GM23248 (cell line): ENCODE results near the gene NCCRP1. TPM values are rescaled to one million over a fixed set of nuclear protein-coding genes. Genes with fewer than 3 reads are reported as not detected.

Source experiments
- DNase-seq: peaks from one replicate; pipeline ENCODE4 v3.0.0-alpha.2; 2015
- H2AFZ ChIP-seq: fragments of 200-600 bp; sonication (generic); 2 replicates; pipeline ENCODE4 v1.6.1; 2016; ENCODE audit warnings: antibody characterized with exemption
- H3F3A ChIP-seq: fragments of 200-600 bp; sonication (generic); 2 replicates; pipeline ENCODE4 v1.6.1; 2016; ENCODE audit warnings: mild to moderate bottlenecking, antibody characterized with exemption, mixed run types; ENCODE audit not compliant: insufficient read depth
- H3K27ac ChIP-seq: fragments of 200-600 bp; sonication (generic); 2 replicates; pipeline ENCODE4 v1.5.1; 2016; ENCODE audit warnings: mild to moderate bottlenecking
- H3K27me3 ChIP-seq: fragments of 200-600 bp; sonication (generic); replicated peaks from 2 replicates; pipeline ENCODE4 v1.6.1; 2016; ENCODE audit warnings: mild to moderate bottlenecking; ENCODE audit not compliant: insufficient read depth
- H3K36me3 ChIP-seq: fragments of 200-600 bp; sonication (generic); 2 replicates; pipeline ENCODE4 v1.6.1; 2016; ENCODE audit warnings: low read depth, mild to moderate bottlenecking
- H3K4me1 ChIP-seq: fragments of 200-600 bp; sonication (generic); 2 replicates; pipeline ENCODE4 v1.6.1; 2016; ENCODE audit warnings: mild to moderate bottlenecking; ENCODE audit not compliant: insufficient read depth
- H3K4me2 ChIP-seq: fragments of 200-600 bp; sonication (generic); one replicate; pipeline ENCODE4 v1.6.1; 2016; ENCODE audit warnings: mild to moderate bottlenecking; ENCODE audit not compliant: unreplicated experiment
- H3K4me3 ChIP-seq: fragments of 200-600 bp; sonication (generic); 2 replicates; pipeline ENCODE4 v1.5.1; 2016; ENCODE audit warnings: mild to moderate bottlenecking
- H3K79me2 ChIP-seq: fragments of 200-600 bp; sonication (generic); 2 replicates; pipeline ENCODE4 v1.6.1; 2016; ENCODE audit warnings: mild to moderate bottlenecking; ENCODE audit not compliant: insufficient read depth
- H3K9ac ChIP-seq: fragments of 200-600 bp; sonication (generic); 2 replicates; pipeline ENCODE4 v1.6.1; 2016; ENCODE audit warnings: mild to moderate bottlenecking
- H3K9me2 ChIP-seq: fragments of 200-600 bp; sonication (generic); 2 replicates; pipeline ENCODE4 v1.6.1; 2016; ENCODE audit warnings: mixed run types, mild to moderate bottlenecking, moderate library complexity; ENCODE audit not compliant: insufficient read depth
- H3K9me3 ChIP-seq: fragments of 200-600 bp; sonication (generic); one replicate; pipeline ENCODE4 v1.6.1; 2017; ENCODE audit warnings: low read depth
- H4K20me1 ChIP-seq: fragments of 200-600 bp; sonication (generic); 2 replicates; pipeline ENCODE4 v1.6.0; 2016; ENCODE audit not compliant: insufficient read depth
- EZH2 ChIP-seq: fragments of 200-600 bp; sonication (generic); IDR thresholded peaks from 2 replicates; pipeline ENCODE4 v1.6.1; 2018; ENCODE audit warnings: antibody characterized with exemption, mild to moderate bottlenecking; ENCODE audit not compliant: insufficient read depth, poor library complexity, severe bottlenecking
- EZH2phosphoT487 ChIP-seq: fragments of 200-600 bp; sonication (generic); IDR thresholded peaks from 2 replicates; pipeline ENCODE4 v1.6.1; 2018; ENCODE audit warnings: antibody characterized with exemption, moderate library complexity, mild to moderate bottlenecking, low read depth; ENCODE audit not compliant: insufficient read depth
- WGBS, 2 experiments: methylation state at CpG; one replicate each; pipeline ENCODE4 v1.1.6; 2015 to 2017; ENCODE audit warnings: low lambda C conversion rate in 2 of 2, low coverage in 1 of 2; ENCODE audit errors: missing lambda C conversion rate in 2 of 2; 5-methylcytosine and 5-hydroxymethylcytosine counted together
- in situ Hi-C: fragments of 300-500 bp; cut with MboI; formaldehyde crosslinking; loops from 2 replicates; pipeline ENCODE4 v1.15.0; 2020
- polyA plus RNA-seq: library from polyadenylated mRNA; unstranded; fragments of >200 nt; fragmentation: Nextera tagmentation; extraction: Ambion mirVana; gene quantifications from 2 replicates; pipeline ENCODE4 v1.2.1, GENCODE V29; 2016
- total RNA-seq: library from RNA; depleted of rRNA; stranded (reverse); fragments of >200 nt; shearing (Covaris generic); gene quantifications from 2 replicates; pipeline ENCODE4 v1.2.3, GENCODE V29; 2014

The NCCRP1 gene
- total and polyA plus RNA-seq, 2 experiments from 2014 or later, result not detected

DNA sequence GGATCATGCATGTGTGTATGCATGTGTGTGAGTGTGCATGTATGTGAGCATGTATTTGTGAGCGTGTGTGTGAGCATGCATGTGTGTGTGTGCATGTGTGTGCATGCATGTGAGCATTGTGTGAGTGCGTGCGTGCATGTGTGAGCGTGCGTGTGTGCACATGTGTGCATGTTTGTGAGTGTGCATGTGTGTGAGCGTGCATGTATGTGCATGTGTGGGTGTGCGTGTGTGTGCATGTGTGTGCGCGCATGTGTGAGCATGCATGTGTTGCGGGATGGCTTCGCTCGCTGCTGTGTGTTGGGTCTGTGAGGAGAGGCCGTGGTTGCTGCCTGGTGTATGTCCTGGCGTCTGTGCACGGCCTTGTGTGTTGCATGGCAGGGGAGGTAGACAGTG, 38.8 kb upstream of the NCCRP1 start:
- H3K4me1 ChIP-seq, result peaks cover 8% of the 10 kb centered on the region; the same call in 1 of the 2 replicates
- H3F3A ChIP-seq, result no peaks in the 10 kb centered on the region
- no peaks in the 10 kb centered on the region for H3K36me3 ChIP-seq
- H3K79me2 ChIP-seq, result peaks cover 86% of the 10 kb centered on the region
- H3K9me3 ChIP-seq, result no peaks in the 10 kb centered on the region
- H3K27me3 ChIP-seq, result no peaks in the 10 kb centered on the region
- no peak overlapping the region for H3K9ac ChIP-seq
- DNase-seq, result no peak
- H3K4me2 ChIP-seq, result no peak overlapping the region
- no peak overlapping the region for H3K27ac ChIP-seq
- H2AFZ ChIP-seq, result no peak overlapping the region
- in situ Hi-C loops, result no loop called here
- WGBS, 2 experiments, result 89 to 90% methylated on average over 15 of the region's 15 CpGs
- peaks cover 4% of the 10 kb centered on the region; the same call in 1 of the 2 replicates for H4K20me1 ChIP-seq
- H3K4me3 ChIP-seq, result no peak overlapping the region
- no peaks in the 10 kb centered on the region for H3K9me2 ChIP-seq
- TF ChIP-seq EZH2, result no peak
- TF ChIP-seq EZH2phosphoT487, result no peak

GRCh38 chr19:39158646-39159260, 38.0 kb upstream of the NCCRP1 start:
- Histone ChIP-seq H3K9me2 (no peaks in the 10 kb centered on the region), H3K4me3 (no peak overlapping the region), H3K27me3 (no peaks in the 10 kb centered on the region), H3K9ac (no peak overlapping the region), H4K20me1 (peaks cover 4% of the 10 kb centered on the region; the same call in 1 of the 2 replicates), H3K9me3 (no peaks in the 10 kb centered on the region), H3F3A (no peaks in the 10 kb centered on the region), H3K4me1 (peaks cover 8% of the 10 kb centered on the region; the same call in 1 of the 2 replicates), H3K27ac (no peak overlapping the region), H3K79me2 (peaks cover 87% of the 10 kb centered on the region), H3K36me3 (no peaks in the 10 kb centered on the region), H3K4me2 (no peak overlapping the region), H2AFZ (no peak overlapping the region)
- WGBS, 2 experiments, result 91 to 94% methylated on average over 12 of the region's 12 CpGs
- DNase-seq, result no peak
- in situ Hi-C loops, result no loop called here
- no peak for TF ChIP-seq EZH2phosphoT487
- TF ChIP-seq EZH2, result no peak

GRCh38 chr19:39160523-39160861, 36.3 kb upstream of the NCCRP1 start:
- Histone ChIP-seq H3K9ac (no peak overlapping the region), H4K20me1 (peaks cover 4% of the 10 kb centered on the region; the same call in 1 of the 2 replicates), H3K27me3 (no peaks in the 10 kb centered on the region), H3K27ac (no peak overlapping the region), H3K9me2 (no peaks in the 10 kb centered on the region), H2AFZ (no peak overlapping the region), H3K36me3 (no peaks in the 10 kb centered on the region), H3K4me1 (peaks cover 8% of the 10 kb centered on the region; the same call in 1 of the 2 replicates), H3K9me3 (no peaks in the 10 kb centered on the region), H3F3A (no peaks in the 10 kb centered on the region), H3K79me2 (peaks cover 83% of the 10 kb centered on the region), H3K4me3 (no peak overlapping the region), H3K4me2 (no peak overlapping the region)
- TF ChIP-seq EZH2 (no peak), EZH2phosphoT487 (no peak)
- in situ Hi-C loops, result no loop called here
- DNase-seq, result peak; percentile 79
- WGBS, 2 experiments, result 18% methylated on average over 8 of the region's 8 CpGs

DNA sequence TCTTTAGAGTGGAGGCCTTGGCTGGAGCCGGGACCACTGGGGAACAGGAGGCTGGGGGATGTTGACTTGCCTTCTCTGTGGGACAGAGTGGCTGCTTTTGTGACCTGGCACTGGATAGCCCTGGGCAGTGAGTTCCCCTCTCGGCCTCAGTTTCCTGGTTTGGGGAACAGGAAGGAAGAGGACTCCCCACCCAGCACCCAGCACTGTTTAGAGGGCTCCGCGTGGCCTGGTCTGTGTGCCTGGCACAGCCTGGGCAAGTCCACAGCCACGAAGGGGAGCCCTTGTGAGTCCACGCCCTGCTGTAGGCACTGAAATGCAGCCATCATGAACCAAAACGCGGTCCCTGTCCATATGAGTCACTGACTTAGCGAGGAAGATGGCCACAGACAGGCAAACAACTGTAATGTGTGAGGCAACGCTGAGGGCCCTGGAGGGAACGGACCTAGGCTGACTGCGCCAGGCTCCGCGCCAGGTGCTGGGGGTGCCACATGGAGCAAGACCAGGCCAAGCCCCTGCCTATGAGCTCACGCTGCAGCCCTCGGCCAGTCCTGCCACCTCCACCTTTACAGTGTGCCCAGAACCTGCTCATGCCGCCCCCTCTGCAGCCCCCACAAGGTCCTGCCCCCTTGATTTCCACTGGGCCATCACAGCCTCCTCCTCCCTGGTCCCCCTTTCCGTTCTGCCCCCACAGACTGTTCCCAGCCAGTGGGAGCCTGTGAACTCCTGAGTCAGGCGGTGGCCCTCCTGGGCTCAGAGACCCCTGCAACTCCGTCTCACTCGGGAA, 35.7 kb upstream of the NCCRP1 start:
- peaks cover 4% of the 10 kb centered on the region; the same call in 1 of the 2 replicates for H4K20me1 ChIP-seq

More for the DNA sequence above, 35.7 kb upstream of the NCCRP1 start:
- Histone ChIP-seq H3F3A (no peaks in the 10 kb centered on the region), H3K4me3 (no peak overlapping the region), H3K9me2 (no peaks in the 10 kb centered on the region), H2AFZ (no peak overlapping the region), H3K27me3 (no peaks in the 10 kb centered on the region), H3K9me3 (no peaks in the 10 kb centered on the region), H3K4me1 (peaks cover 8% of the 10 kb centered on the region; the same call in 1 of the 2 replicates), H3K79me2 (peaks cover 84% of the 10 kb centered on the region), H3K36me3 (no peaks in the 10 kb centered on the region), H3K4me2 (no peak overlapping the region), H3K27ac (no peak overlapping the region), H3K9ac (no peak overlapping the region)
- no peak for TF ChIP-seq EZH2
- no peak for TF ChIP-seq EZH2phosphoT487
- DNase-seq, result peak; percentile 15
- WGBS, 2 experiments, result 73 to 85% methylated on average over 9 to 21 of the region's 21 CpGs
- in situ Hi-C loops, result no loop called here
